HEK293T (cell line): ENCODE measurements around the gene WWOX.

Experiments used
- ARNT ChIP-seq: fragments of 450-650 bp; IDR thresholded peaks from 2 replicates; pipeline ENCODE4 v1.6.1; 2017; ENCODE audit warnings: mild to moderate bottlenecking
- BHLHE40 ChIP-seq: fragments of 450-650 bp; IDR thresholded peaks from 2 replicates; pipeline ENCODE4 v1.6.1; 2016; ENCODE audit warnings: mild to moderate bottlenecking, moderate library complexity, borderline replicate concordance
- CTBP1 ChIP-seq: fragments of 450-650 bp; IDR thresholded peaks from 2 replicates; pipeline ENCODE4 v1.6.1; 2016; ENCODE audit warnings: borderline replicate concordance
- FOXA1 ChIP-seq: fragments of 450-650 bp; IDR thresholded peaks from 2 replicates; pipeline ENCODE4 v1.6.1; 2016; ENCODE audit warnings: mild to moderate bottlenecking
- FOXM1 ChIP-seq: fragments of 450-650 bp; IDR thresholded peaks from 2 replicates; pipeline ENCODE4 v1.6.1; 2017; ENCODE audit warnings: mild to moderate bottlenecking, borderline replicate concordance
- LEF1 ChIP-seq: fragments of 450-650 bp; IDR thresholded peaks from 2 replicates; pipeline ENCODE4 v1.6.1; 2017; ENCODE audit warnings: mild to moderate bottlenecking, borderline replicate concordance
- NFRKB ChIP-seq: fragments of 450-650 bp; IDR thresholded peaks from 2 replicates; pipeline ENCODE4 v1.6.1; 2016; ENCODE audit warnings: mild to moderate bottlenecking, moderate library complexity
- SP1 ChIP-seq: fragments of 450-650 bp; IDR thresholded peaks from 2 replicates; pipeline ENCODE4 v1.6.1; 2017
- SUZ12 ChIP-seq: fragments of 450-650 bp; IDR thresholded peaks from 2 replicates; pipeline ENCODE4 v1.6.1; 2016; ENCODE audit warnings: mild to moderate bottlenecking
- TARDBP ChIP-seq: fragments of 450-650 bp; IDR thresholded peaks from 2 replicates; pipeline ENCODE4 v1.6.1; 2016
- ZNF384 ChIP-seq: fragments of 450-650 bp; IDR thresholded peaks from 2 replicates; pipeline ENCODE4 v1.6.1; 2016
- TF ChIP-seq, protein P1 (sequence below): fragments of 450-650 bp; IDR thresholded peaks from 2 replicates; pipeline ENCODE4 v1.6.1; 2016

DNA sequence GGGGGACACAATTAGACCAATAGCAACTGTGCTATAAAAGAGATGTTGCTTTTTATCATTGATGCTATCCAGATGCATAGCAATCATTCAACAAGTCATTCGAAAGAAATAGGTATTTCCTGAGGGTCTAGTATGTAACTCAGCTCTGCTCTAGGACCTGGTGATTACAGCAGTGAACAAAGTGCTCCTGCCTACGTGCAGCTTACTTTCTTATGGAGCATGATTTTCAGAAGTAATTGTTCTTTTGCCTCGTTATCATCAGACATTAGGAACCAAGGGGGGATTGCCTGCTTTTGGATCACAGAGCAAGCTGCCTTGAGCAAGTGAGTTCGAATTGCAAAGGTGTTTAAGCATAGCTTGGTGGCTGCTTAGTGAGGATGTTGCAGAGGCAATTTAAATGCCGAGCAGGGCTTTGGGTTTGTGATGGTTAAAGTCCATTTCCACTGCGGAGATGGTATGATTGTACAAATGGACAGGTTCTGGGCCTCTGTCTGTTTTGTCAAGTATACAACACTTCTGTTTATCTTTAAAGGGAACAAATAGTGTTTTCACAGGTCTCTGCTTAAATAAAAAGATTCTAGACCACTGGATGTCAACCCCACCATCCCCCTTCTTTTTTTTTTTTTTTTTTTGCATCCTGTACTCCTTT, 41.5 kb downstream of the WWOX start:
- TF ChIP-seq FOXM1 (no peak), ZNF384 (no peak), SP1 (no peak), BHLHE40 (no peak), ARNT (no peak), SUZ12 (no peak), CTBP1 (no peak), TARDBP (no peak), FOXA1 (no peak), NFRKB (no peak), LEF1 (no peak)
- TF ChIP-seq, protein P1, sequence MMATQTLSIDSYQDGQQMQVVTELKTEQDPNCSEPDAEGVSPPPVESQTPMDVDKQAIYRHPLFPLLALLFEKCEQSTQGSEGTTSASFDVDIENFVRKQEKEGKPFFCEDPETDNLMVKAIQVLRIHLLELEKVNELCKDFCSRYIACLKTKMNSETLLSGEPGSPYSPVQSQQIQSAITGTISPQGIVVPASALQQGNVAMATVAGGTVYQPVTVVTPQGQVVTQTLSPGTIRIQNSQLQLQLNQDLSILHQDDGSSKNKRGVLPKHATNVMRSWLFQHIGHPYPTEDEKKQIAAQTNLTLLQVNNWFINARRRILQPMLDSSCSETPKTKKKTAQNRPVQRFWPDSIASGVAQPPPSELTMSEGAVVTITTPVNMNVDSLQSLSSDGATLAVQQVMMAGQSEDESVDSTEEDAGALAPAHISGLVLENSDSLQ, result no peak
